Memory B cell (primary cell): ENCODE measurements around the gene KANSL1L.

ENCODE experiments used
- ATAC-seq: fragments of 150-1000 bp; cut with Tn5 transposase; 2 replicates; pipeline ENCODE4 v1.10.0; 2021; ENCODE audit warnings: low read depth, mild to moderate bottlenecking, moderate library complexity
- DNase-seq, 2 donors: peaks; one replicate each; pipeline ENCODE4 v3.0.0; 2022; ENCODE audit warnings: low spot score in 2 of 2
- H3K27ac Mint-ChIP-seq: one replicate; pipeline ENCODE4 v1.8.0; 2022; ENCODE audit warnings: mild to moderate bottlenecking, moderate library complexity, mixed read lengths
- H3K27me3 Mint-ChIP-seq: one replicate; pipeline ENCODE4 v1.8.0; 2022; ENCODE audit warnings: mixed read lengths
- H3K36me3 Mint-ChIP-seq: one replicate; pipeline ENCODE4 v1.8.0; 2022; ENCODE audit warnings: mild to moderate bottlenecking, mixed read lengths
- H3K4me1 Mint-ChIP-seq: one replicate; pipeline ENCODE4 v1.8.0; 2022; ENCODE audit warnings: mixed read lengths
- H3K4me3 Mint-ChIP-seq: one replicate; pipeline ENCODE4 v1.8.0; 2022; ENCODE audit warnings: mild to moderate bottlenecking, moderate library complexity, mixed read lengths
- H3K9me3 Mint-ChIP-seq: one replicate; pipeline ENCODE4 v1.8.0; 2022; ENCODE audit warnings: mixed read lengths

Gene KANSL1L

GRCh38 chr2:210022824-210023223 is 148.4 kb downstream of the KANSL1L start:
- H3K4me3 Mint-ChIP-seq = no peak overlapping the region
- no peak for ATAC-seq
- H3K27me3 Mint-ChIP-seq = no peaks in the 10 kb centered on the region
- H3K4me1 Mint-ChIP-seq = no peaks in the 10 kb centered on the region
- peak overlapping the region; percentile 59 for H3K27ac Mint-ChIP-seq
- no peak for DNase-seq
- no peaks in the 10 kb centered on the region for H3K9me3 Mint-ChIP-seq
- peaks cover 19% of the 10 kb centered on the region for H3K36me3 Mint-ChIP-seq

- Mint-ChIP-seq H3K27me3 (no peaks in the 10 kb centered on the region), H3K4me3 (no peak overlapping the region)
- no peak for DNase-seq
These were observed 151.1 kb downstream of the KANSL1L start for GRCh38 chr2:210020138-210020537.

GRCh38 chr2:210009896-210010295 is 161.3 kb downstream of the KANSL1L start:
- no peaks in the 10 kb centered on the region for H3K27me3 Mint-ChIP-seq
- H3K9me3 Mint-ChIP-seq = no peaks in the 10 kb centered on the region
- no peak overlapping the region for H3K4me3 Mint-ChIP-seq
- peaks cover 28% of the 10 kb centered on the region for H3K4me1 Mint-ChIP-seq
- DNase-seq (no peak), ATAC-seq (no peak)
- no peak overlapping the region for H3K27ac Mint-ChIP-seq
- H3K36me3 Mint-ChIP-seq = peaks cover 21% of the 10 kb centered on the region

More at GRCh38 chr2:210020138-210020537, 151.1 kb downstream of the KANSL1L start:
- ATAC-seq = no peak
- no peaks in the 10 kb centered on the region for H3K9me3 Mint-ChIP-seq
- peaks cover 30% of the 10 kb centered on the region for H3K36me3 Mint-ChIP-seq
- H3K4me1 Mint-ChIP-seq = no peaks in the 10 kb centered on the region
- H3K27ac Mint-ChIP-seq = no peak overlapping the region

DNA sequence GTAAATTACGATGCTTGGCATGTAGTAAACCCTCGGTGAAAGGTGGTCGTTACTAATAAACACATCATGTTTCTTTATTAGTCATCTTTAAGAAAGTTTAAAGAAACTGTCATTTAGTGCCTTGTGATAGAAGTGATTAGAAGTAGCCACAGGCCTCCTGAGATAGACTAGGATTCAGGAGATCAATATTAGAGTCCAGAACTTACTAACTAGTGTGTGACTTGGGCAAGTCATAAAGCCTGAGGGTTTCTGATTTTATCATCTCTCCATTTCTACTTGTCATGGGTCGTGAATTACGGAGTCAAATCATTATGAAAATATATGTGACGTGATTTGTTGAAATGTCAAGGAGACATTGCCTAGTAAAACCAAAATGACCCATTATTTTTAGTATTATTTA is 162.1 kb downstream of the KANSL1L start:
- DNase-seq (no peak), ATAC-seq (no peak)
- Mint-ChIP-seq H3K4me1 (peaks cover 33% of the 10 kb centered on the region), H3K27me3 (no peaks in the 10 kb centered on the region), H3K4me3 (no peak overlapping the region), H3K36me3 (peaks cover 18% of the 10 kb centered on the region), H3K27ac (no peak overlapping the region), H3K9me3 (no peaks in the 10 kb centered on the region)

DNA sequence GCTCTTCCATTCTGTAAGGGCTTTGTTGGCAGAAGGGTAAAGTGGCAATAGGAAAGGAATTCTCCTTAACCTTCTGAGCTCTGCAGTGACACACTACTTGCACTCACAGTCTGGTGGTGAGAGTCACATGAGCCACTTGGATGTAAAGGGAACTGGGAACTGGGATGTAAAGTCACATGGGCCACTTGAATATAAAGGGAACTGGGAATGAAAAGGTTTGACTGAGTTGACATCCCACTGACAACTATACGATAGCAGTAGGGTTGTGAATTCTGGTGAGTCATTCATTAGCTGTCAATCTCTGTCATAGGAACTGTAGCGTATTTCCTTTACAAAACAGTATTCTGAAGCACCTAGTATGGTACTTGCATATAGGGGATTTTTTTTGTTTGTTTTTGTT is 163.3 kb downstream of the KANSL1L start:
- DNase-seq (no peak), ATAC-seq (no peak)
- Mint-ChIP-seq H3K27ac (no peak overlapping the region), H3K27me3 (no peaks in the 10 kb centered on the region), H3K4me1 (peaks cover 35% of the 10 kb centered on the region), H3K4me3 (no peak overlapping the region), H3K36me3 (peaks cover 14% of the 10 kb centered on the region), H3K9me3 (no peaks in the 10 kb centered on the region)

DNA sequence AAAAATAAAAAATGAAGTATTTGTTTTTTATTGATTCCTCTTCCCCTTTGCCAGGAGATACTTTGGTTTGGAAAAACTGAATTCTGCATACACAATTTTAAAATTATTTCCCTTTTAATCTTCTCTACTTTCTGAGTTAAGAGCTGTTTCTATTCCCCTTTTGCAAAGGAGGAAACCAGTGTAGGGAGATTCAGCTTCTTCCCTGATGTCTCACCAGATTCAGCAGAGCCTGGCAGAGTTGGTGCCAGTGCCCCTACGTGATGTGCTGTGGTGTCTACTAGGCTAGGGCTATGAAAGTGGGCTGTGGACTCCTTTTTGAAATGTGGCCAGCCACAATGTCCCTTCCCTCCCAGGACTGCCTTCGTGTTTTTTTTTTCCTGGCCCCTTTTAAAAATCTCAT is 166.3 kb downstream of the KANSL1L start:
- Mint-ChIP-seq H3K27me3 (no peaks in the 10 kb centered on the region), H3K4me3 (peak overlapping the region; percentile 19), H3K9me3 (no peaks in the 10 kb centered on the region), H3K4me1 (peaks cover 38% of the 10 kb centered on the region), H3K36me3 (peaks cover 4% of the 10 kb centered on the region), H3K27ac (peak overlapping the region; percentile 53)
- DNase-seq (no peak), ATAC-seq (no peak)

DNA sequence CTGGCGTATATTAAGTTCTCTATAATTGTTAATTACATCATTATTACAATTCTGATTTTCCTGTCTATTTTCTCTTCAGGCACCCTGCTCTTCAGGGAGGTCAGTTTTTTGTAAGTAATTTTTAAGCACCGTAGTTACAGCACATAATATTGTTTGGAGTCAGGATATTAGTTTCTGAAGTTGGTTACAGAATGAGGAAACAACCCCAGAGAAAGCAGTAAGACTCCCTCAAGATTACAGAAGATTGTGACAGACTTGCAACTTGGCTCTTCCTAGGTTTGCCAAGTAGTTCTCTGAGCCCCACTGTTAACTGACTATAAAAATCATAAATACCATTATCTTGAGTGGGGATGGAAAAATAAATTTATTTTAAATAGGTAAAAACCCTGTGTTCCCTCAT is 167.8 kb downstream of the KANSL1L start:
- peak overlapping the region; percentile 96 for H3K27ac Mint-ChIP-seq
- H3K4me1 Mint-ChIP-seq = peaks cover 37% of the 10 kb centered on the region
- H3K4me3 Mint-ChIP-seq = peak overlapping the region; percentile 84
- peaks cover 3% of the 10 kb centered on the region for H3K36me3 Mint-ChIP-seq
- H3K27me3 Mint-ChIP-seq = no peaks in the 10 kb centered on the region
- H3K9me3 Mint-ChIP-seq = no peaks in the 10 kb centered on the region
- DNase-seq (no peak), ATAC-seq (no peak)

DNA sequence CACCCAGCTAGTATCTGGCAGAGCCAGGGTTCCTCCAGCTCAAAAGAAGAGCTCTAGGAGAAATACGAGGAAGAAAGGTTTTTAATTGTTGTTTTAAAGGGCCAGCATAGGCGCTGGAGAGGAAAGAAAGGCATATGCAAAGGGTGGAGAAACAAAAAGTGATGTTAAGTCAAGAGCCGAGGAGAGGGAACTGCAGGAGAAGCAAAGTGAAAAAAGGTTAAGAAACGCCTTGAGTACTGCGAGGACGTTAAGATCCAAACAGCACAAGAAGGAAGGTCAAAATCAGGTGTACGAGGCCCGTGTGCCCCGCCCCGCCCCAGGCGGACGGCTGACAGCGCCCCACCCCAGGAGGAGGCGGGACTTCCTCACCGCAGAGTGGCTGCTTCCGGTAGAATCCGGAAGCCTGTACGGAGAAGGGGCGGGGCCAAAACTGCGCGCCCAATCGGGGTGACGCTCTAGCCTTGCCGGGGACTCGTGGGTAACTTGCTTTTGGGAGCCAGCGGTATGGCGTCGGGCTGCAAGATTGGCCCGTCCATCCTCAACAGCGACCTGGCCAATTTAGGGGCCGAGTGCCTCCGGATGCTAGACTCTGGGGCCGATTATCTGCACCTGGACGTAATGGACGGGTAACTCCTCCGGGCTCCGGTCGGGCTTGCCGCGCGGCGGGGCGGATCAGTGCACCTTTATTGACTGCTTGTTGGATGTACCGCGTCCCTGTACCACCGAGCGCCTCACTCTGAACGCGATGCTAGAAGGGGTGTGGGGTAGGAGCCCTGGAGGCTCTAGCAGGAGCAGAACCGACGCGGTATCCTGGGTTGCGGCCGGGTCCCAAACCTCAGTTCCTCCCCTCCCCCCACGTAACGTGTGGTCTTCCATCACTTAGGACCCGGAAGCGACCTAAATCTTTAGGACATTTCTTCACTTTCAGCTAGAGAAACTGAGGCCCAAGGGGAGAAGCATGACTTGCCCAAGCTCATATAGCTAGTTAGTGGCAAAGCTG is 168.8 kb downstream of the KANSL1L start, which contains the start of gene RPE:
Gene RPE (plus strand): TSS at position 481 of the 1,000 bp plus-strand sequence. CDS start 24 bp downstream, at position 505.
- peaks cover 1% of the 10 kb centered on the region for H3K36me3 Mint-ChIP-seq
- no peaks in the 10 kb centered on the region for H3K9me3 Mint-ChIP-seq
- H3K4me3 Mint-ChIP-seq = peak within 1 kb of the TSS; percentile 84
- ATAC-seq (peak; percentile 98), DNase-seq (peak; percentile 94 to 97)
- H3K27ac Mint-ChIP-seq = peak within 1 kb of the TSS; percentile 96
- no peaks in the 10 kb centered on the region for H3K27me3 Mint-ChIP-seq
- H3K4me1 Mint-ChIP-seq = peaks cover 30% of the 10 kb centered on the region

- no peak for ATAC-seq
- H3K9me3 Mint-ChIP-seq = no peaks in the 10 kb centered on the region
- H3K36me3 Mint-ChIP-seq = no peaks in the 10 kb centered on the region
- peaks cover 23% of the 10 kb centered on the region for H3K4me1 Mint-ChIP-seq
- H3K27ac Mint-ChIP-seq = no peak overlapping the region
- no peak for DNase-seq
- H3K4me3 Mint-ChIP-seq = no peak overlapping the region
- no peaks in the 10 kb centered on the region for H3K27me3 Mint-ChIP-seq
These were observed 170.5 kb downstream of the KANSL1L start for GRCh38 chr2:210000464-210001324.

DNA sequence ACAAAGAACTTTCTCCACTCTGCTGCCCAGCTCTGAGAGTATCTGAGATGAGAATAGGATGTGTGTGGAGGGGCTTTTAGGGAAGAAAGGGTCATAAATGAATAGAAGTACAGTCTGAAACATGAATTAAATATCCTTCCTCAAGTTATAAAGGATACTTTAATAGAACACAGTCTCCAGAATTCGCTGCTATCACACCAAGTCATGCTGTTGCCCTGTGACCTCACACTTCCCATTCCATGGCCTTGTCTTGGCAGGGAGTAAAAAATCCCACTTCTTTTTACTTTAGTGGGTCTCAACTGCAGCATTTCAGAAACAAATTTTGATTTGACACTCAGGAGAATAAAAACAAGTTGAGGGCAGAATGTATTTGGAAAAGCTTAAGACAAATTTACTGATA is 172.6 kb downstream of the KANSL1L start:
- Mint-ChIP-seq H3K4me3 (no peak overlapping the region), H3K9me3 (no peaks in the 10 kb centered on the region), H3K4me1 (peaks cover 11% of the 10 kb centered on the region), H3K27me3 (peaks cover 3% of the 10 kb centered on the region), H3K36me3 (no peaks in the 10 kb centered on the region), H3K27ac (no peak overlapping the region)
- DNase-seq (no peak), ATAC-seq (no peak)

GRCh38 chr2:209993968-209994367 is 177.2 kb downstream of the KANSL1L start:
- Mint-ChIP-seq H3K9me3 (no peaks in the 10 kb centered on the region), H3K27me3 (peaks cover 3% of the 10 kb centered on the region), H3K27ac (no peak overlapping the region), H3K36me3 (no peaks in the 10 kb centered on the region), H3K4me3 (no peak overlapping the region), H3K4me1 (no peaks in the 10 kb centered on the region)
- no peak for DNase-seq
- no peak for ATAC-seq

GRCh38 chr2:209990838-209991237 is 180.4 kb downstream of the KANSL1L start:
- ATAC-seq (no peak), DNase-seq (no peak)
- no peak overlapping the region for H3K27ac Mint-ChIP-seq
- no peaks in the 10 kb centered on the region for H3K9me3 Mint-ChIP-seq
- H3K4me3 Mint-ChIP-seq = no peak overlapping the region
- H3K4me1 Mint-ChIP-seq = peaks cover under 1% of the 10 kb centered on the region
- H3K36me3 Mint-ChIP-seq = no peaks in the 10 kb centered on the region
- peaks cover 3% of the 10 kb centered on the region for H3K27me3 Mint-ChIP-seq

DNA sequence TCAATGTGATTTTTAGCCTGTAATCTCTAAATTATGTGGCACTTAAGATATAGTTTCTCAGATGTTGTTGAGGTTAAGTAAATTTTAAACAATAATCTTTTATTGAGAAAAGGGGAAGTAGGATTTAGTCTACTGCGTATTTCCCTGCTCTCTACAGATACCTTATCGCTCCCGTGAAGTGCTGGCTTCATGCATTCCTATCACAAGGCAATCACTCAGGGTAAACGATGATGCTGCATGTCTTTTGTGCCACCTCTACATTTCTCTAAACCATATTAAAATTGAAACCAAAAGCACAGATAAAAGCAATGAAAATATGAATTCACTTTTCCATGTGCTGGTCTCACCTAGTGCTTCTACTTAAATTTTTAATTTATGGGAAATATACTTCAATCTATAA is 183.2 kb downstream of the KANSL1L start:
- H3K9me3 Mint-ChIP-seq = no peaks in the 10 kb centered on the region
- peaks cover 3% of the 10 kb centered on the region for H3K27me3 Mint-ChIP-seq
- H3K36me3 Mint-ChIP-seq = no peaks in the 10 kb centered on the region
- H3K27ac Mint-ChIP-seq = no peak overlapping the region
- peak; percentile 64 for ATAC-seq
- peak overlapping the region; percentile 5 for H3K4me3 Mint-ChIP-seq
- no peak for DNase-seq
- H3K4me1 Mint-ChIP-seq = peaks cover 2% of the 10 kb centered on the region

DNA sequence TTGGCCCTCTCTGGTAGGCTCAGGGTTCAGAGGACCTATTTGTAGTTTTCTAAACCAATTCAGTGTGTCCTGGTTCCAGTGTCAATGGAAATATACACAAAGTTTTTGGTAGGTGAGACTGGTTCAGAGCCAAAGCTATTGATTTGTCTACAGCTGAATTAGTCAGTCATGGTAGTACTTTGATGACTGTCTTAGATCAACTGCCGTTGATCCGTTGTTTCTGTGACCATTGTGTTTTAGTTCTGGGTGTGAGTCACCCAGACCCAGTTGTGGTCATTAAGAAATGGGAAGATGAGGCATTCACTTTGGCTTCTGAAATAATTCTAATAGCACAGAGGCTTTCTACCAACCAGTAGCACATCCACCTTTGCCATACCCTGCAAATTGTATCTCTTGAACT is 184.8 kb downstream of the KANSL1L start:
- Mint-ChIP-seq H3K4me3 (no peak overlapping the region), H3K36me3 (no peaks in the 10 kb centered on the region), H3K9me3 (no peaks in the 10 kb centered on the region), H3K4me1 (peaks cover 2% of the 10 kb centered on the region), H3K27me3 (peaks cover 3% of the 10 kb centered on the region), H3K27ac (no peak overlapping the region)
- ATAC-seq (no peak), DNase-seq (no peak)
